ENCODE measurements around the gene FAM72B.
A peak's percentile ranks its signal among the peaks of the same experiment; 100 is the strongest.
"Not testable (repeated sequence)": the region's sequence is repeated elsewhere in the genome, so short reads cannot be mapped to it uniquely, and the experiment has no call there.

The FAM72B gene

DNA sequence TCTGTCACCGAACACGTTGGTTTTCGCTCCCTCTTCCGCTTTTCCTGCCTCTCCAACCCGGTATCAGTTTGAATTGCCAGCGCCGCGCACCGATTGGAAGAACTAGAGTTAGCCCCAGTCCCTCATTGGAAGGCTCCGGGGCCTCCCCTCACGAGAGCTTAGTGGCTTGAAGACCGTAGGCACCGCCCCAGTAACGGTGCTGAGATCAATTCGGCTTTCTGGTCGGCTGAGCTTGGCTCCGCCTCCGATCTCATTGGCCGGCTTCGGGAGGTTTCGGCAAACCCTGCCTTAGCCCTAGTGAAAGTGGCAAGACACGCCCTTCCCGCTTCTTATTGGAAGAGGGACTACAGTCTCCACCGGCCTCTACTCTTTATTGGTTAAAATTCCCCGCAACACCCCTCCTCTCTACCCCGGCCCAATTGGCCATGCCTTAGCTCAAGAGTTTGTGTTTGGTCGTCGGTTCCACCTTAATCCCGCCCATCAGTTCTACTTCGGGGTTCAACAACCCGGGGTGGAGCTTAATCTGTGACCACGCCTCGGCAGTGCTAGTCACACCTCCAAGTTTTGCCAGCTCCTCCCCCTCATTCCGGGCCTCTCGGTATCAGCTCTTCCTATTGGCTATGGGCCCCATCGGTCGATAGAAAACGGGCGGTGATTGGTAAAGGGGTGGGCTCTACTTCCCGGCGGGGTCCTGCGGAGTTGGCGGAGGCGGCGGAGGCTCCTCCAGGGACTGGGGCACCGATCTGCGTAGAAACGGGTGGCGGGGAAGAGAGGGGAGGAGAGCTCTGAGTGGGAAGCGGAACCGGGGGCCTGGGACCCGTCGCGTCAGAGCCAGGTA, at the start of gene FAM72B, which contains the start of gene SRGAP2C:
Gene FAM72B, minus strand, starts transcription at position 51 of the 838 bp plus-strand sequence. CDS start 851 bp downstream, outside the sequence.
Gene SRGAP2C, plus strand, starts transcription at position 686 of the 838 bp plus-strand sequence. CDS start 2,472 bp downstream, outside the sequence.
- H3K4me1 Mint-ChIP-seq, H3K27me3 Mint-ChIP-seq, H3K36me3 Mint-ChIP-seq, H3K9me3 Mint-ChIP-seq: not testable (repeated sequence)
- Mint-ChIP-seq H3K4me3 (peak within 1 kb of the TSS; percentile 92 to 93), H3K27ac (peak within 1 kb of the TSS; percentile 95)
- DNase-seq (peak; percentile 96), ATAC-seq (replicated peaks) (peak; percentile 85 to 86)

DNA sequence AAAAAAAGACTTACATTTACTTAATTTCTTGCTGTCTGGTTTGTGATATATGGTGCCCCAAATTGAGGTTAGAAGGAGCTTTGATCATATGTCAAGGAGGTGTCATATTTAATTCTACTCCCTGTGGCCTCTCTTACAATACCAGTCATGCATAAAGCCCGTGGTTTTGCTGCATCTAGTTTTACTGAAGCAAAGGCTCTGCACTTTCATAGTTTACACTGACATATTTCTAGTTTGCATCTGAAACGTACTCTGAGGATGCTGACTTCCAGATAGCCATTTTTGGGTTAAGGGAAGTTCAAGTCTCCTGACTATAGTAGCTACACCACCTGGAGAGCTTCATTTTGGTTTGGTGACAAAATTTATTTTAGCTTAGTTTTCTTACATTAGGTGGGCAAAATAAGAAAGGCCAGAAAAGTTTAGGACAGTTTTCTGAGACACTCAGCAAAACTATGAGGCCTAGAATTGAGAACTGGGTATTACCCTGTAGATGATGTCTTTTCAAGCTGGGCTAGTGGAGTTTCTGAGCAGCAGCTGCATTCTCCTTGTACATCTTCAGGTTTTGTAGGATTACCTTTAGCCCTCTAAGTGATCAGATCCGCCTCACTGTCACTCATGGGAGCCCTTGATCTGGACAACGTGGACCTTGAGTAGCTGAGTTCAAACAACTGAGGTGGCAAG, 48.4 kb upstream of the FAM72B start:
- peak; percentile 89 to 93 for ATAC-seq (replicated peaks)
- not testable (repeated sequence) for DNase-seq

DNA sequence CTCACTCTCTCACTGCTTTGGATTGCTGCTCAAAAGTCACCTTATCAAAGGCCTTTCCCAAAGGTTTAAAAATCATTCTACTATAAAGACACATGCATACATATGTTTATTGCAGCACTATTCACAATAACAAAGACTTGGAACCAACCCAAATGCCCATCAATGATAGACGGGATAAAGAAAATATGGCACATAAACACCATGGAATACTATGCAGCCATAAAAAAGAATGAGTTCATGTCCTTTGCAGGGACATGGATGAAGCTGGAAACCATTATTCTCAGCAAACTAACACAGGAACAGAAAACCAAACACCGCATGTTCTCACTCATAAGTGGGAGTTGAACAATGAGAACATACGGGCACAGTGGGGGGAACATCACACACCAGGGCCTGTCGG, 46.5 kb upstream of the FAM72B start:
- H3K4me1 Mint-ChIP-seq; H3K27ac Mint-ChIP-seq; H3K4me3 Mint-ChIP-seq; ATAC-seq (replicated peaks); DNase-seq; H3K9me3 Mint-ChIP-seq; H3K27me3 Mint-ChIP-seq; H3K36me3 Mint-ChIP-seq: not testable (repeated sequence)

More for the DNA sequence above, 48.4 kb upstream of the FAM72B start:
- not testable (repeated sequence) for H3K27ac Mint-ChIP-seq, H3K4me1 Mint-ChIP-seq, H3K27me3 Mint-ChIP-seq, H3K9me3 Mint-ChIP-seq, H3K36me3 Mint-ChIP-seq, H3K4me3 Mint-ChIP-seq

DNA sequence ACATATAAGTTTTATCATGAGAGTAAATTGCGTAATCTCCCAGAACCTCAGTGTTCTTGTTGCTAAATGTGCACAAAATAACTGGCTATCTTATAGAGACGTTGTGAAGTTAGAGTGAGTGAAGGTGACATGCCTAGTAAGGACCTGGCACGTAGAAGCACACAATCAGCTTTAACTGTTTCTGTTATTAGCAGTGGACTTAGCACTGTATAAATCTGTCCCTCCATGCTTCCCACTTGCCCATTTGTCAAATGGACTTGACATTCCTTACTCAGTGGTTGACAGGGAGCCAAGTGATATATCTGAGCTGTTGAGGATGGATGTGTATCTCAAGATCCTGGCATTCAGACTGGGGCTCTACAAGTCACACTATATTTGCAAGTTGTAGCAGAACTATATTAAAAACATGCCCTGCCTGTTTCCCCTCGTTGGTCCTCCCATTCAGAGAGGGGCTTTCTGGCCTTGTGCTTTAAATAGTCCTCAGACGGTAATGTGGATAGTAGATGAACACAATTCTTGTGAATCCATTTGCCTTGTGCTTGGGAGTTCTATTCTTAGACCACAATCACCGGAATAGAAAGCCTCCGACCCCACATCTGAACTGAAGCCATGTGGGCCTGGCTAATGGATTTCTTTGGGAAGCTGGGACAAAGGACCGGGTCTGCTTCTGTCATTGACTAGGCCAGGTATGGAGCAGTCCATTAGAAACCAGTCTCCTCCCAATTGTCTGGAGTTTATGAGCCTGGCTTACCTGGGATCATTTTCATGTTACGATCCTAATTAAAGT, 43.6 kb upstream of the FAM72B start:
- not testable (repeated sequence) for H3K9me3 Mint-ChIP-seq; H3K27ac Mint-ChIP-seq; ATAC-seq (replicated peaks); H3K36me3 Mint-ChIP-seq; H3K4me1 Mint-ChIP-seq; H3K4me3 Mint-ChIP-seq; H3K27me3 Mint-ChIP-seq; DNase-seq

DNA sequence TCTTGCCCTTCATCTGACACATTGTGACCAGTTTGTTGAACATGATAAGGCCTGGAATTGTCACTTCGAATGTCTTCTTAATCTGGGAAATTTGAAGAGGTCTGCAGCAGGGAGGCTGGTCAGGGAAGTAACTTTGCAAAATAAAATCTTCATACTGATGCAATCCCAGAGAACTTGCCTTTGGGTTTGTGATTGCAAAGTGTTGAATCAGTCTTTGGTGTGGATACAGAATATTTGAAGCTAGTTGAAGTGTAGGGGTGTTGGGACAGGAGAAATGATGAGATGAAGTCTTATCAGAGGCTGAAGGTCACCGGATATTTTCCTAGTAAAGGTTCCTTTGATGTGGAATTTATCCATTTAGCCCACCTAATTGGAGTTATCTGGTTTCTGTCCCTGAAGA, 42.8 kb upstream of the FAM72B start:
- H3K27me3 Mint-ChIP-seq; H3K4me1 Mint-ChIP-seq; H3K4me3 Mint-ChIP-seq; H3K36me3 Mint-ChIP-seq; DNase-seq; H3K27ac Mint-ChIP-seq; ATAC-seq (replicated peaks); H3K9me3 Mint-ChIP-seq: not testable (repeated sequence)

DNA sequence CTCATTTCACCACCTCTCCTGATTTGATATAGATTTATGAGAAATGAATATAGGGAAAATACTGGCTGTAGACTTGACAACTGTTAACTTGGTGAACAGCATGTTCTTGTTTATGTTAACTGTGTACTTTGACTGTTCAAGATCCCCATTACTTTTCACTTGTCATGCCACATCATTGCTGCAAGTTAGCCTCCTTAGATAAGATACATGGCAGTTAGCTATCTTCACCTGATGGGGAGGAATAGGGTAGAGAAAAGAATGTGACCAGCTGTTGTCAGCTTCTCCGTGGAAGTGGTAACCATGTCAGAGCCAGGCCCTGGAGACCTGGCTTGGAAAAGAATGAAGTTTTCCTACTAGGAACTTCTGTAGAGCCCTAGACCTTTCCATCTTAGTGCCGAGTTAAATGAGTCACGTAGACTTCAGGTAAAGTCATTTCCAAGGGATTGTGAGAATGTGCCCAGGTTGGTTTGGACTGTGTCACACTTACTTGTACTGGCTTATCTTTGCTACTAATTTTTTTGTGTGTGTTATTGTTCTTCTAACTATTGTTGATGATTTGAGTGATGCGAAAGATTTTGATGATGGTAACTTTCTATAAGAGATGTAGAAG, 42.3 kb upstream of the FAM72B start:
- not testable (repeated sequence) for H3K27ac Mint-ChIP-seq, H3K36me3 Mint-ChIP-seq

DNA sequence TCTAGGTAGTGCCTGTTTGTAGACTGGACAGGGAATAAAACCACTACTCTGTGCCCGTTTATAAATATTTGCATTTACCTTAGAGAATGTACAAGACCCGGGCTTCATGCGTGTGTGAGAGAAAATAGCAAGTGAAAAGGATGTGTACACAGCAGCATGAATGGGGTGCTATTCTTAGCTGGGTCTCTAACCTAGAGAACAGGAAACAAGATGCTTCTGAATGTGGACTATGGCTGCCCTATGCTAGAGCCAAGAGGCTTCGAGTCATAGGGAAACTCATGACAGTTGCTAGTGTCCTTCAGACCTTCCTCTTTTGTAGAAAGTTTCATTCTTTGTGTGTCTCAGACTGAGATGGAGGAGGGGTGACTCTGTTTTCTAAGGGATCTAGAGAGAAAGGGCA, 40.6 kb upstream of the FAM72B start:
- peak; percentile 98 to 99 for ATAC-seq (replicated peaks)
- peak overlapping the region; percentile 4 to 61 for H3K4me3 Mint-ChIP-seq
- H3K9me3 Mint-ChIP-seq, H3K4me1 Mint-ChIP-seq, H3K36me3 Mint-ChIP-seq, H3K27ac Mint-ChIP-seq, H3K27me3 Mint-ChIP-seq, DNase-seq: not testable (repeated sequence)

More for the DNA sequence above, 42.3 kb upstream of the FAM72B start:
- DNase-seq; H3K27me3 Mint-ChIP-seq; H3K4me1 Mint-ChIP-seq; ATAC-seq (replicated peaks); H3K4me3 Mint-ChIP-seq; H3K9me3 Mint-ChIP-seq: not testable (repeated sequence)

DNA sequence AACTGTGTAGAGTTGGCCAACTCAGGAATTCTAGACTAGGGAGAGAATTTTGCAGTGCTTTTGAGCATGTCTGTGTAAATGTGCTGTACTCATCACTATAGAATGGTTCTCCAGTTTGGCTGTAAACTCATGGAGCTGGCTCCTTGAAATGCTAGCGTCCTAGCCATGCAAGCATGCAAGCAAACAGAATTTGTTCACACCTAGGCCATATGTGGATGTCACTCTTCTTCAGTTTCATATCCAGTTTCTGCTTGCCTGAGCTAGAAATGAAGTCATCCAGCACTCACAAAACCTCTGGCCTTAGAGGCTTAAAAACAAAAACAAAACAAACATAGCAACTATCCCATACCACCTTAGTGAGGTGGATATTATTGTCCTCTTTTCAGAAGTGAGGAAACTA, 37.6 kb upstream of the FAM72B start:
- not testable (repeated sequence) for H3K36me3 Mint-ChIP-seq, H3K4me3 Mint-ChIP-seq, DNase-seq, H3K9me3 Mint-ChIP-seq, H3K27me3 Mint-ChIP-seq, H3K4me1 Mint-ChIP-seq
- peak overlapping the region; percentile 76 for H3K27ac Mint-ChIP-seq
- ATAC-seq (replicated peaks): peak; percentile 58 to 60

DNA sequence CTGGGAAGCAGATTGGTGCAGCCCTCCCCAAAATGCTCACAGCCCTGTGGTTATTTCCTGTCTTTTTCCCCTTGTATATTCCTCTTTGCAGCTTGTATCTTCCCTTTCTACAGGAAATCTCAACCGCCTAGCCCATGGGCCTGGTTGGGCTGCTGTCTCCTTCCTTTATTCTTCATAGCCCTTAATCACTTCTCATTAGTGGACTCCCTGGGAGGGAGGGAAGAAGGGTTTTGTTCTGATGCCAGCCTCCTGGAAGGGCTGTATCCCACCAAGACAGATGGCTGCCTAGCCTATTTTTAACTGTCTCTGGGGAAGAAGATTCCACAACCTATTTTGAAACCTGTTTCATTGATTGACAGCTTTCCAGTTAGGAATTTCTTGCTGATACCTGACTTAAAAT, 32.5 kb upstream of the FAM72B start:
- H3K36me3 Mint-ChIP-seq; H3K4me3 Mint-ChIP-seq; H3K27me3 Mint-ChIP-seq; ATAC-seq (replicated peaks); DNase-seq; H3K27ac Mint-ChIP-seq; H3K4me1 Mint-ChIP-seq; H3K9me3 Mint-ChIP-seq: not testable (repeated sequence)

DNA sequence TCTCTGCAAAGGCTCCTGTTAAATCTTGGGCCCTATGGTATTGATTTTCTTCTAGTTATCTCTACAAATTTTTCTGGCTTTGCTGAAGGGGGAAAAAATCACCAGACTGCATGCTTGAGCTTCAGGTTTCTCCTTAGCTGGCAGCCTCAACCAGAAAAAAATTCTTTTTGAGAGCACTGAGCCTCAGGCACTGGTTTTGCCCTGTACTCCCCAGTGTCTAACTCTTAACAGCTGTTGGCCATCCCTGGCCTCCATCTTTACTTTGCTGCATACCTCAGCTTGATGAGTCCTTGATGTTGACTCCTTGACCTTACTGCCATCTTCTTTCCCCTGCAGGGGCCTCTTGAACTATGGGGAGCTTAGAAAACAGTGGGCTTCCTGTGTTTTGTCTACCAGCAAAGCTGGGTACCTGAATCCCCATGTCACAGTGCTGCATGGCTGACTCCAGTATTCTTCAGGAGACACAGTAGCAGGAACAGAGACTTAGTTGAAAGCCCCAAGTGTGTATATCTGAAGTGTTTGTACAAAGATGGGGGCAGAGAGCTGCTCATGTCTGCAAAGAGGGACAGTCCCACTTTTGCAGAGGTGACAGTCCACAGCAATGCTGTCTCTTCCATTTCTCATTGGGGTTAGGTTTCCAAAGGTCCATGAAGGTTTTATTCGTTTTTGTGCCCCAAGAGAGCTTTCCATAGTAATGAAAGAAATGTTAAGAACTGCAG, 31.7 kb upstream of the FAM72B start:
- ATAC-seq (replicated peaks): peak; percentile 95 to 96
- H3K4me3 Mint-ChIP-seq, H3K27ac Mint-ChIP-seq, H3K4me1 Mint-ChIP-seq, H3K27me3 Mint-ChIP-seq, DNase-seq, H3K9me3 Mint-ChIP-seq, H3K36me3 Mint-ChIP-seq: not testable (repeated sequence)

DNA sequence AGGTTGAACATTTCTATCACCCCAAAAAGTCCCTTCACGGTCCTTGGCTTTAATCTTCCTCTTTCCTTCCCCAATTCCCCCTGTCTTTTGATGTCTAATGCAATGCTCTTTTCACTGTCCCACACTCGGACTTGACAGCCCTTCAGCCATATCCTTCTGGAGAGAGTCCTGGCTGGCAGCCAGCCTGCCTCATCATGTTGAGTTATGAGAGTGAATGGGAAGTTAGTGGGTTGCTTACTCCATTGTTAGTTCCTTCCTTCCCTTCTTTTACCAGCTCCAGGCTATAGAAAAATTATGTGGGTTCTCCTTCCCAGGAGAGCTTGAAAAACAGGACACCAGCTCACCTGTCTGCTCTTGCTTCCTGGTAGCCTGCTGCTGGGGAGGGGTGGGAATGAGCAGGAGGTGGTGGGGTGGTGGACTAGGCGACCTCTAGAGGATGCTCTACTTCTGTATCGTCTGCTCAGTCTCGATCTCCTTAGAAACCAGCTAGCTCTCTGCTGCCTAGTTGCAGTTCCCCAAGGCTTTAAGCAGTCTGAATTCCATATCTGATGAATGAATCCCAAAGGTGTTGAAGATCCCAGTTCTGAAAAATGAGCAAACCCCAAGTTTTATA, 30.5 kb upstream of the FAM72B start:
- not testable (repeated sequence) for H3K27me3 Mint-ChIP-seq, H3K36me3 Mint-ChIP-seq, H3K27ac Mint-ChIP-seq, H3K9me3 Mint-ChIP-seq, H3K4me3 Mint-ChIP-seq, DNase-seq, H3K4me1 Mint-ChIP-seq
- ATAC-seq (replicated peaks): peak; percentile 37 to 50

DNA sequence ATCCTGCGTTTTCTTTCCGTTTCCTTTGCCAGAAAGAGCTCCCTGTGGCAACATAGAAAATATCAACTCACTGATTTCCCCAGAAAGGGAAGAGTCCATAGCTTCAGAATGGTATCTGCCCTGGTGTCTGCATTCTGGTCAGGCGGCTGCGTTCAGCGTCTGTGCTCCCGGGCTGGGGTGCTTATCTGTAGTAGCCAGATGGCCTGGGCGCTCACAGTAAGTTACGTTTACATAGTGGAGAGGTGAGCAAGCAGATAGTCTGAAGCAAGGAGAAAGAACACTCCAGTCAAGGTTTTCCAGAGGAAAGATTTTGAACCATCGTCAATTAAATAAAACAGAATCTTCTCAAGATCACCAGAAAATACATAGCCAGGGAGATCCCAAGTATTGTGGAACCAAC, 29.4 kb upstream of the FAM72B start:
- ATAC-seq (replicated peaks); H3K27ac Mint-ChIP-seq; H3K27me3 Mint-ChIP-seq; H3K4me3 Mint-ChIP-seq; DNase-seq; H3K4me1 Mint-ChIP-seq; H3K9me3 Mint-ChIP-seq; H3K36me3 Mint-ChIP-seq: not testable (repeated sequence)

DNA sequence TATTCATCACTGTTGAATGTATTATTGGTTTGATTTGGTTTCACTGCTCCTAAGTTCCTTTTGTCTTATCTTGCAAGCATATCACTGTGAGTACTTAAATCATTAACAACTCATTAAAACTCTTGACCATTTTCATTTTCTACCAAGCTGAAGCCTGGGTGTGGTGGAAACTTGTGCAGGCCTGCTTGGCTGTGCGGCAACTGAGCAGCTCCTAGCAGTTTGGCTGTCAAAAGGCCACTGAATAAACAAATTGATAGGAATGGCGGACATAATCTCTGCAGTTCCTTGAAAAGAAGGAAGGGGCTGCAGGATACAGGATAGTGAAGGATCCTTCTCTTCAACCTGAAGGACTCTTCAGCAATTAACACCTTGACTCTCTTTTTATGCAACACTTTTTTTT, 26.6 kb upstream of the FAM72B start:
- H3K27me3 Mint-ChIP-seq; H3K36me3 Mint-ChIP-seq; ATAC-seq (replicated peaks); DNase-seq; H3K9me3 Mint-ChIP-seq; H3K27ac Mint-ChIP-seq; H3K4me1 Mint-ChIP-seq; H3K4me3 Mint-ChIP-seq: not testable (repeated sequence)
